ENCODE results near the gene SENP1.

SENP1 gene

DNA sequence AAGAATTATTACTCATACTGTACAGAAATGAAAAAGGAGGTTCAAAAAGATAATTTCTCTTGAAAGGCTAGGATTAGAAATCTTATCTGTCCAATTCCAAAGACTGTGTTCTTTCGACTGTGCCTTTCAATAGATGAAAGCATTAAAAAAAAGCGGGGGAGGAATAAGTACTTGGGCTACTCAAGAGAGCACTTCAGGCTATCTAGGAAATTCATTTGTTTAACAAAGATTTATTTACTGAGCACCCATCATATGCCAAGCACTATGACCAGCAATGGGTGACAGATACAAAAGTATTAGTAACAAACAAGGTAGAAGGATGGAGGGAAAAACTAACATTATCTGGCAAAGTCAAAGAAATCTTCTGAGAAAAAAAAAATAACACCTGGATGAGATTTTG is 37.4 kb downstream of the SENP1 start:
- no peak for DNase-seq (ENCODE audit: low spot score in 2 of 2)
- Mint-ChIP-seq H3K9me3 (no peaks in the 10 kb centered on the region), H3K4me1 (no peaks in the 10 kb centered on the region), H3K27ac (no peak overlapping the region), H3K4me3 (no peak overlapping the region), H3K36me3 (peaks cover 40% of the 10 kb centered on the region), H3K27me3 (no peaks in the 10 kb centered on the region)
- no peak for ATAC-seq (ENCODE audit: low read depth)

DNA sequence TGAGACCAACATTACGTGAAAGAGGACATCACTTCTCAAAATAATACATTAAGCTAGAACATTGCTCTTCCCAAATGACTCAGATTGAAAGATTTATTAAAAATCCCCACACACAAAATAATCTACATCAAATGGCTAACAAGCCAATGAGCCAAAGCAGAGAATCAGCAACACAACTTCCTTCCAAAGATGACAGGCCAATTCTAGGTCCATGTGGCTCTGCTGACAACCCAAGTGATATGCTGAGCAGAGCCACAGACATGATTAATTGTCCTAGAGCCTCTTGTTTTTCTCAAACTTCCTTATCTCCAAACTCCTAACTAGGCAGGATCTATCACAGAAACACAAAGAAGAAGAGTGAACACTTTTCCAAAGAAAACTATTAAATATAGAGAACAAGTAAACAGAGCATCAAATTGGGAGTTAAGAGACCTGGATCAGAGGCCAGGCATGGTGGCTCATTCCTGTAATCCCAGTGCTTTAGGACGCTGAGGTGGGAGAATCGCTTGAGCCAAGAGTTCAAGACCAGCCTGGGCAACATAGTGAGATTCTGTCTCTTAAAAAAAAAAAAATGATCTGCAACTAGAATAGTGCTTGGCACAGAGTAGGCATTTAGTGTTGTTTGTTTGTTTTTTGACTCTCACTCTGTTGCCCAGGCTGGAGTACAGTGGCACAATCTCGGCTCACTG is 38.5 kb downstream of the SENP1 start:
- no peak for ATAC-seq (ENCODE audit: low read depth)
- no peak for DNase-seq (ENCODE audit: low spot score in 2 of 2)
- H3K27me3 Mint-ChIP-seq = no peaks in the 10 kb centered on the region
- H3K4me1 Mint-ChIP-seq = no peaks in the 10 kb centered on the region
- peaks cover 38% of the 10 kb centered on the region for H3K36me3 Mint-ChIP-seq
- no peak overlapping the region for H3K27ac Mint-ChIP-seq
- H3K4me3 Mint-ChIP-seq = no peak overlapping the region
- H3K9me3 Mint-ChIP-seq = no peaks in the 10 kb centered on the region

DNA sequence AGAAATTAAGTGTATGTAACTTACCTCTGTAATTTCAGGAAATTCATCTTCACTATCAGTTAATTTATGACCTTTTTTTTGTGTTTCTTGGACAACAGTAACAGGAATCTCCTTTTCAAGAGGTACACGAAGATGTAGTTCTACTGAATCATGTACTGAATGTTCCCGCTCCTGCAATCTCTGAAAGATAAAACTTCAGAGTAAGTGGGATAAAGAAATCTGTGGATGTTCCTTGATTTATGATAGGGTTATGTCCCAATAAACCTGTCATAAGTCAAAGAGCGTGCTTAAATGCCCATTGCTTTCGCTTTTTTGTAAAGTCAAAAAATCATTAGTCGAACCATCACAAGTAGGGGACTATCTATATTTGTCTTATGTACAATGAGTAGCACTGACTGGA is 40.8 kb downstream of the SENP1 start:
- Mint-ChIP-seq H3K27me3 (no peaks in the 10 kb centered on the region), H3K4me3 (no peak overlapping the region), H3K9me3 (no peaks in the 10 kb centered on the region), H3K4me1 (no peaks in the 10 kb centered on the region), H3K36me3 (peaks cover 36% of the 10 kb centered on the region), H3K27ac (no peak overlapping the region)
- DNase-seq (ENCODE audit: low spot score in 2 of 2) = no peak
- no peak for ATAC-seq (ENCODE audit: low read depth)

DNA sequence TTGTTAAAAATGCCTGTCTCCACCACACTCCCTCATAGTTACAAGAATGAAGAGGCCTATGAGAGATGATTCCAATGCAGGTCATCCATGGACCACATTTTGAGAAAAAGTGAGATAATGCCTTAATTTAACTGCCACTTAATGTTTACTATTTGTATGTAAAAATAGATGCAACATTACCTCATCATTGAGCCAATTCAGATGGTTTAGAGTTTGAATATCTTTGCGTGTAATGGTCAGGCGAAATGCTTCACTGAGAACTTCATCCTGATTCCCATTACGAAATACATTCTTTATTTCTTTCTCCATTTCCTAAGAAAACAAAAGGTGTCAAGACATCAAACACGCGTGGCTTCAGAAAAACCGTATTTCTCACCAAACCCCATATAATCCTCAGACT is 42.3 kb downstream of the SENP1 start:
- no peak overlapping the region for H3K4me3 Mint-ChIP-seq
- no peaks in the 10 kb centered on the region for H3K4me1 Mint-ChIP-seq
- peaks cover 42% of the 10 kb centered on the region for H3K36me3 Mint-ChIP-seq
- ATAC-seq (ENCODE audit: low read depth) = no peak
- H3K9me3 Mint-ChIP-seq = peaks cover 9% of the 10 kb centered on the region
- H3K27me3 Mint-ChIP-seq = no peaks in the 10 kb centered on the region
- no peak overlapping the region for H3K27ac Mint-ChIP-seq
- DNase-seq (ENCODE audit: low spot score in 2 of 2) = no peak

DNA sequence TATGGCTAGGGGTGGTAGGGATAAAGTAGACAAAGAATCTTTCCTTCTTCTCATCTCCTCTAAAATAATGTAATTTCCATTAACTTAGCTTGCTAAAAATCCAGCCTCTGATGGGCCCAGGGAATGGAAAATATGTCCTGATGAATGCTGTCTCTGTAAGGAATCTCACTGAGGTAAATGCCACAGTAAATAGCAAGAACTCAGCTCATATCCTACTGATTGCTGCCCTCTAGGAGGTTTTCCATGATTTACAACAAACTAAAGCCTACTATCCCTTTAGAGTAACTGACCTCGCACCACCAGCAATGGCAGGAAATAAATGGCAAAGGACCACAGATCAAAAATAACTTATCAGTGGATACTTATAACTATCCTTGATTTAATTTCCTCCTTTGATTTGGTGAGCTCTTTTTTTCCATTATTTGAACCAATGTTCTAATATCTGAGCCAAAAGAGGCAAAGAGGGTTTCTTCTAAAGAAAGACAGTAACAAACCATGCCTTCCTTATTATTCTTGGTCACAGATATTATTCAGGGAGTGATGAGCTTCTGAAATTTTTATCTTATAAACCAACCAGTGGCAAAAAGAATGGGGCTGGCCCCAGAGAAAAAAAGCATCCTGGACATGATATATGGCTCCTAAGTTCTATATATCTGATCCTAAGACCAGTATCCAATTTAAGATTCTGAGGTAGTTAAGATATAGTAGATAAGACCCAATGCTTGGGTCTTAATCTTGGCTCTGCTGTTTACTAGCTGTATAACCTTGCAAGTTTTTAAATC is 43.8 kb downstream of the SENP1 start:
- DNase-seq (ENCODE audit: low spot score in 2 of 2) = no peak
- Mint-ChIP-seq H3K36me3 (peaks cover 40% of the 10 kb centered on the region), H3K4me3 (no peak overlapping the region), H3K9me3 (peaks cover 12% of the 10 kb centered on the region), H3K4me1 (no peaks in the 10 kb centered on the region), H3K27me3 (no peaks in the 10 kb centered on the region), H3K27ac (no peak overlapping the region)
- no peak for ATAC-seq (ENCODE audit: low read depth)

DNA sequence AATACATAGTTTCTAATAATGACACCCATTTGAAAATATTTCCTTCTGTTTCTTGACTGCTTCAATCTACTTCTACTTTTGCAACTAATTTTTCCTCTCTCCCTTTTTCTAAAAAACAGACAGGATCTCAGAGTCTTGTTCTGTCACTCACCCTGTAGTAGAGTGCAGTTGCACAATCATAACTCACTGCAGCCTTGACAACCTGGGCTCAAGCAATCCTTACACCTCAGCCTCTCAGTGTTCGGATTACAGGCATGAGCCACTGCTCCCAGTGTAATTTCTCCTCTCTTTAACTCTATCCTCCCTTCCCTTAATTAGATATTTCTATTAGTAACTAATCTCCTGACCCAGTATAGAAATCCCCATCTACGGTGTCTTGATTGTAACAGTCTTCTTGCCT is 45.4 kb downstream of the SENP1 start:
- Mint-ChIP-seq H3K9me3 (peaks cover 12% of the 10 kb centered on the region), H3K27ac (no peak overlapping the region)

DNA sequence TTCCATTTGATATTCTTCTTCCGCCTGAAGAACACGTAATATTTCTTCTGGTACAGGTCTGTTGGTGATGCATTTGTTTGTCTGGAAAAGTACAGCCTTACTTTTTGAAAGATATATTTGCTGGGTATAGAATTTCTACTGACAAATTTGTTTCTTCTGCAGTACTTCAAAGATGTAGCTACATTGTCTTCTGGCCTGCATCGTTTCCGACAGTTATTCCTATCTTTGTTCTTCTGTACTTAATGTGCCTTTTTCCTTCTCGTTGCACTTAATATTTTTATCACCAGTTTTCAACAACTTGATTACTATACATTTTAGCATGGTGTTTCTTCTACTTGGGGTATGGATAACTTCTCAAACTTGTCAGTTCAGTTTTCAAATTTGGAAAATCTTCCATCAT is 47.1 kb downstream of the SENP1 start:
- Mint-ChIP-seq H3K36me3 (peaks cover 39% of the 10 kb centered on the region), H3K27me3 (no peaks in the 10 kb centered on the region), H3K27ac (no peak overlapping the region), H3K4me3 (no peak overlapping the region), H3K9me3 (peaks cover 12% of the 10 kb centered on the region), H3K4me1 (no peaks in the 10 kb centered on the region)
- ATAC-seq (ENCODE audit: low read depth) = no peak
- DNase-seq (ENCODE audit: low spot score in 2 of 2) = no peak

More for the DNA sequence above, 45.4 kb downstream of the SENP1 start:
- ATAC-seq (ENCODE audit: low read depth) (no peak), DNase-seq (ENCODE audit: low spot score in 2 of 2) (no peak)
- H3K4me1 Mint-ChIP-seq = no peaks in the 10 kb centered on the region
- no peak overlapping the region for H3K4me3 Mint-ChIP-seq
- H3K27me3 Mint-ChIP-seq = no peaks in the 10 kb centered on the region
- H3K36me3 Mint-ChIP-seq = peaks cover 37% of the 10 kb centered on the region

DNA sequence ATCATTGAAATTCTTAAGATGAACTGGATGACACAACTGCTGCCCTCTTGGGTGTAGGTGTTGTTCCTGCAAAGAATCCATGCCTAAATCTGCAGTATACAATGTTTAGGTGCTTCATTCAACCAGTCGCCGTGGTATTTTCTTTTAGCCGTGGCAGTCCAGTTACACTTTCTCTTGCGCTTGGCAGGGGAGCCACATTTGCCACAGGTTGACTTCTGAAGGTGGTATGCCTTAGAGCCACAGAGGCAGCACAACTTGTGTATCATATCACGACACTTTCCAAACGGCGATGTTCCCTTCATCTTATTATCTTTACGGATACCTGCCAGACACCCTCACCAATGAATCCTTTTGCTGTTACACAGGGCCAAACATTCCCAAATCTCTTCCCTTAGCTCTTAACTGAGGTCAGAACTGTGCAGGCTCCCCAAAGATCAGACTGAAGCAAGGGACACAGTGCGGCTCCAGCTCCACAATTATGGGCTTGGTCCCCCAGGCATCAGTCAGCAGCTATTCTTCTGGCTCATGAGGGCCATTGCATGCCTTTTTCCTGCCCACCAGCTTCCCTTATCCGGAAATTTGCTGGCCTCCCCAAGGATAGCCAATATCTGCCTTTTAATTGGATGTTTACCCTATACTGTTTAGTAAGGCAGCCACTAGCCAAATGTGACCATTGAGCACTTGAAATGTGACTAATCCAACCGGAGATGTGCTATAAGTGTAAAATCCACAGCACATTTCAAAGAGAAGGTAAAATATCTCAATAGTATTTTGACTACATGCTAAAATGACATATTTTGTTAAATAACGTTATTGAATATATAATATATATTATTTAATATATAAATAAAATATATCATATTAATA is 50.7 kb downstream of the SENP1 start:
- no peak for ATAC-seq (ENCODE audit: low read depth)
- no peak overlapping the region for H3K4me3 Mint-ChIP-seq
- no peak for DNase-seq (ENCODE audit: low spot score in 2 of 2)
- peaks cover 12% of the 10 kb centered on the region for H3K9me3 Mint-ChIP-seq
- H3K27ac Mint-ChIP-seq = no peak overlapping the region
- no peaks in the 10 kb centered on the region for H3K27me3 Mint-ChIP-seq
- H3K4me1 Mint-ChIP-seq = no peaks in the 10 kb centered on the region
- H3K36me3 Mint-ChIP-seq = peaks cover 26% of the 10 kb centered on the region

DNA sequence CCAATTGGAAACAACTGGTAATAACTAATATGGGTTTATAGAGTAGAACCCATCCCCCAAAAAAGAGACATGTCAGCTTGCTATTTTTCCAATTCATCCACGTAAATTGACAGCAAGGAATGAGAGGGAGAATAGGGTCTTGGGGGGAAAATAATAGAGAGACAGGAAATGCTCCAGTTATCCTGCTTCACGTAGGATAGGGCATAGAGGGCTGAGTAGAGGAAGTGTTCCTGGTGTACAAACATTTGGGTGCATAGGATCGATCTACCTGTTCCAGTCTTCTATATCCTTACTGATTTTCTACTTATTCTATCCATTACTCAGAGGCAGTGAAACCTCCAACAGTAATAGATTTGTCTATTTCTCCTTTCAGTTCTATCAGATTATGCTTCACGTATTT is 52.0 kb downstream of the SENP1 start:
- no peaks in the 10 kb centered on the region for H3K27me3 Mint-ChIP-seq
- peaks cover 7% of the 10 kb centered on the region for H3K9me3 Mint-ChIP-seq
- ATAC-seq (ENCODE audit: low read depth) (no peak), DNase-seq (ENCODE audit: low spot score in 2 of 2) (no peak)
- no peaks in the 10 kb centered on the region for H3K4me1 Mint-ChIP-seq
- no peak overlapping the region for H3K4me3 Mint-ChIP-seq
- peak overlapping the region; percentile 33 for H3K27ac Mint-ChIP-seq
- peaks cover 18% of the 10 kb centered on the region for H3K36me3 Mint-ChIP-seq

DNA sequence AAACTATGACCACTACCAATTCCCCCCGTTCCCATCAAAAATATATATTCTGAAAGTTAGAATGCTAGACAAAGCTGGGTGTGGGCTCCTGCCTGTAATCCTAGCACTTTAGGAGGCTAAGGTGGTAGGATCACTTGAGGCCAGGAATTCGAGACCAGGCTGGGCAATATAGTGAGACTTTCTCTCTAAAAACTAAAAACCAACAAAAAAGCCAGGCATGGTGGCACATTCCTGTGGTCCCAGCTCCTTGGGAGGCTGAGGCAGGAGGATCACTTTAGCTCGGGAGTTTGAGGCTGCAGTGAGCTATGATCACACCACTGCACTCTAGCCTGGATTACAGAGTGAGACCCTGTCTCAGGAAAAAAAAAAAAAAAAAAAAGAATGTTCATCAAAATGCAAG is 52.8 kb downstream of the SENP1 start:
- ATAC-seq (ENCODE audit: low read depth) (no peak), DNase-seq (ENCODE audit: low spot score in 2 of 2) (no peak)
- H3K9me3 Mint-ChIP-seq = no peaks in the 10 kb centered on the region
- H3K27me3 Mint-ChIP-seq = no peaks in the 10 kb centered on the region
- no peak overlapping the region for H3K4me3 Mint-ChIP-seq
- no peak overlapping the region for H3K27ac Mint-ChIP-seq
- peaks cover 13% of the 10 kb centered on the region for H3K36me3 Mint-ChIP-seq
- no peaks in the 10 kb centered on the region for H3K4me1 Mint-ChIP-seq

DNA sequence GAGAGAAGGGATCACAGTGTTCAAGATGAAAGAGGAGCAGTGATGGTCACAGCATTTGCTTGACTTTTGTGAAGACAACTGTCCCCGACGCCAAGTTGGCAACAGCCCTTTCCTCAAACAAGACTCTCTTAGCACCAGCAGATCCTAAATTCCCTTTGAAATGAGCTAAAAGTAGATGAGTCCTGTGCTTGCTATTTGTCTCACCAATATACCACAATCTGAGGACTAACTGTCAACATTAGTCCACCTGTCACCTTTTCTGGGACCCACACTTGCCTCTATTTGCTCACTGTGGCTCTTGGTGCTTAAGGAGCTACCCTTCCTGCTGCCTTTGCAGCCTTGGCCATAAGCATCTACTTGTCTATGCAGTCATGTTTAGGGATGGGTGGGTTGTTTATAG is 54.2 kb downstream of the SENP1 start:
- H3K27ac Mint-ChIP-seq = peak overlapping the region; percentile 4
- H3K4me3 Mint-ChIP-seq = no peak overlapping the region
- no peaks in the 10 kb centered on the region for H3K9me3 Mint-ChIP-seq
- no peaks in the 10 kb centered on the region for H3K4me1 Mint-ChIP-seq
- DNase-seq (ENCODE audit: low spot score in 2 of 2) = no peak
- no peaks in the 10 kb centered on the region for H3K27me3 Mint-ChIP-seq
- no peak for ATAC-seq (ENCODE audit: low read depth)
- H3K36me3 Mint-ChIP-seq = peaks cover 17% of the 10 kb centered on the region

DNA sequence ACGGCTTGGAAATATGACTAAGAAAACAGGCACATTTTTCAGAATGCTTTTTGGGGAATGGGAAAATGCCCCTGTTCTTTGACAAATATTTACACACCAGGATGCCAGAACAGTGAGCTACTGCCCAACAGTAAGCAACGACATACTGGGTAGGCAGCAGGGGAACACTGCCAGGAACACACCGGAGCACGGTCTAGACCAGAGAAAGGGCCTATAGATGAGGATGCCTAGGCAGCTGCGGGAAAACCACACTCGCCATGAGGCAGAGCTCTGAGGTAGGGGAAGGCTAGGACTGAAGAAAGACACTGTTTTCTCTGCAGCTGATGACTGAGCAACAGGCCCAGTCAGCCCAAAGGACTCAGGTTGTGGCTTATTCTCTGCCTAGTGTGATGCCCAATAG is 55.7 kb downstream of the SENP1 start:
- DNase-seq (ENCODE audit: low spot score in 2 of 2) (no peak), ATAC-seq (ENCODE audit: low read depth) (no peak)
- Mint-ChIP-seq H3K27ac (no peak overlapping the region), H3K36me3 (peaks cover 23% of the 10 kb centered on the region), H3K27me3 (no peaks in the 10 kb centered on the region), H3K4me3 (no peak overlapping the region), H3K4me1 (no peaks in the 10 kb centered on the region), H3K9me3 (no peaks in the 10 kb centered on the region)

DNA sequence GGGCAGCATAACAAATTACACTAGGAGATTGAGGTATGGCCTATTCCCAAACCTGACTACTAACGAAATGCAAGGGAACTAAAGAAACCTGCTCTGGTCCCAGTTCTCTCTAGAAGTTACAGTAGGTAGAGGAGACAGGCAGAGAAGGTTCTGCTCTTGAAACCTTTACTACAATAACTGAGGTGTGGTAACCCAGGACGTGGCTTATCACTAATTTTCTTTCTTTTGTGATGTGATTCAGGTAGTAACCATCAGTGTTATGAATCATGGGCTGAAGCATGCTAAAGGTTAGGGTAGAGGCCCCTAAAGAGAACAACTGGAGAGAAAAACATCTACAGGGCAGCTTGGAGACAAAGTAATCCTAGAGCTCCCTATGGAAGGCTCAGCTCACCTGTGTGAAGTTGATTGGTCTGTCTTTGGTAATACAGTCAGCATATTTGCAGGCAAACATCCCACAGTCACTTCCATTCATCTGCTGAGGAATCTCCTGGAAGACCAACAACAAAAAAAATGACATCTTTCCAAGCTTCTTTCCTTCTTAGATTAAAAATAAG is 59.8 kb downstream of the SENP1 start:
- ATAC-seq (ENCODE audit: low read depth) = no peak

More for the DNA sequence above, 59.8 kb downstream of the SENP1 start:
- Mint-ChIP-seq H3K4me1 (no peaks in the 10 kb centered on the region), H3K36me3 (peaks cover 19% of the 10 kb centered on the region), H3K27ac (peak overlapping the region; percentile 31), H3K9me3 (no peaks in the 10 kb centered on the region), H3K4me3 (no peak overlapping the region), H3K27me3 (no peaks in the 10 kb centered on the region)
- DNase-seq (ENCODE audit: low spot score in 2 of 2) = no peak
